ENCODE data around the gene HS3ST3B1. TPM values are rescaled to one million over a fixed set of nuclear protein-coding genes. Genes with fewer than 3 reads are reported as not detected.

HS3ST3B1 gene
- total and polyA plus RNA-seq, 4 experiments from 2014 or later = 6.0 to 40.5 (median 25.6) TPM

DNA sequence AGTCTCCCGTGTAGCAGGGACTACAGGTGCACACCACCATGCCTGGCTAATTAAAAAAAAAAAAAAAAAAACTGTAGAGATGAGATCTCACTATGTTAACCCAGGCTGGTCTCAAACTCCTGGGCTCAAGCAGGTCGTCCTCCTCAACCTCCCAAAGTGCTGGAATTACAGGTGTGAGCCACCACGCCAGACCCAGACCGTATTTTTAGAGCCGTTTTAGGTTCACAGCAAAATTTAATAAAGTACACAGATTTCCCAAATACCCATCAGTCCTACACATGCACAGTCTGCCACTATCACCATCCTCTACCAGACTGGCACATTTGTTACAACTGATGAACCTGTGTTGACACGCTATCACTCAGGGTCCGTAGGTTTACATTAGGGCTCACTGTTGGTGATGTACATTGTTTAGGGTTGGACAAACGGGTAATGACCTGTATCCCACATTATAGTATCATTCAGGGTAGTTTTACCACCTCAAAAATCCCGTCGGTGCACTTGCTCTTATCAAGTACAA lies 10.4 kb downstream of the HS3ST3B1 start:
- no peaks in the 10 kb centered on the region for H3K9me3 ChIP-seq (ENCODE audit: control insufficient read depth in 1 of 2, low read length in 2 of 2)
- H3K4me1 ChIP-seq (ENCODE audit: insufficient read depth, low read length) = peaks cover 68% of the 10 kb centered on the region
- Mint-ChIP-seq H3K27ac (peak overlapping the region in 1 of 7 donors; percentile 84), H3K9me3 (peaks cover 0 to 3% (median 0%) of the 10 kb centered on the region in 8 donors), H3K36me3 (peaks cover 40 to 52% of the 10 kb centered on the region in 2 donors), H3K27me3 (no peaks in the 10 kb centered on the region), H3K4me1 (peaks cover 53 to 87% (median 68%) of the 10 kb centered on the region in 4 donors), H3K4me3 (peak overlapping the region in 1 of 8 donors; percentile 43)
- ChIA-PET POLR2A (ENCODE audit: partially characterized antibody) (no interaction called here), CTCF (ENCODE audit: partially characterized antibody) (no interaction called here)
- H3K27me3 ChIP-seq (ENCODE audit: insufficient read depth, low read length) = no peaks in the 10 kb centered on the region
- no peak overlapping the region for H3K4me3 ChIP-seq (ENCODE audit: low read length in 2 of 2)
- H3K27ac ChIP-seq (ENCODE audit: low read depth, low read length) = no peak overlapping the region
- H3K36me3 ChIP-seq (ENCODE audit: insufficient read depth, low read length) = no peaks in the 10 kb centered on the region
- no peak for DNase-seq
- intact Hi-C loops (cut with micrococcal nuclease) = no loop called here

DNA sequence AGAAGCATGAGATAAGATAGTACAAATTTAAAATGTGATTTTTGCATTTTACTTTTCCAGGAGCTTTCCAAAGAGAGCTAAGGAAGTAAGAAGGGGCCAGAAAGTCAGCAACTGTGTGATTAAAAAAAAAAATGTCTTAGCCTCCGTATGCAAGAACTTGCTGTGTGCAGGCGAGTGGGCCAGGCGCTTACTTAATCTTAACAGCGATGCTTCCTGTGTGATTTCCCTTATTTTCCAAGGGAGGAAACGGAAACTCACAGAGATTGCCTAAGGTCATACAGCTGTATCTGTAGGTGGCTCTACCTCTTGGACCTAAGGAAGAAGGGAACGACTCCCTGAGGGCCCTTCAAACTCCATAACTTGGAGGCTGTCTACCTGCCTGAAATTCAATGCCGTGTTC lies 11.1 kb downstream of the HS3ST3B1 start:
- H3K27me3 ChIP-seq (ENCODE audit: insufficient read depth, low read length) = no peaks in the 10 kb centered on the region
- no peaks in the 10 kb centered on the region for H3K36me3 ChIP-seq (ENCODE audit: insufficient read depth, low read length)
- intact Hi-C loops (cut with micrococcal nuclease) = no loop called here
- no peak overlapping the region for H3K4me3 ChIP-seq (ENCODE audit: low read length in 2 of 2)
- peaks cover 68% of the 10 kb centered on the region for H3K4me1 ChIP-seq (ENCODE audit: insufficient read depth, low read length)
- Mint-ChIP-seq H3K27me3 (no peaks in the 10 kb centered on the region), H3K4me3 (peak overlapping the region in 1 of 8 donors; percentile 50), H3K36me3 (peaks cover 44 to 59% of the 10 kb centered on the region in 2 donors), H3K27ac (peak overlapping the region in 3 of 7 donors; percentile 7 to 84 (median 65)), H3K9me3 (peaks cover 0 to 3% (median 0%) of the 10 kb centered on the region in 8 donors), H3K4me1 (peaks cover 57 to 87% (median 69%) of the 10 kb centered on the region in 4 donors)
- no peak for DNase-seq
- ChIA-PET CTCF (ENCODE audit: partially characterized antibody) (no interaction called here), POLR2A (ENCODE audit: partially characterized antibody) (interaction anchor here (1.4 kb wide), 1 partner anchor 11 kb away, joined by 5 read pairs; the partner anchor contains the start of gene HS3ST3B1)
- H3K9me3 ChIP-seq (ENCODE audit: control insufficient read depth in 1 of 2, low read length in 2 of 2) = no peaks in the 10 kb centered on the region
- H3K27ac ChIP-seq (ENCODE audit: low read depth, low read length) = no peak overlapping the region

DNA sequence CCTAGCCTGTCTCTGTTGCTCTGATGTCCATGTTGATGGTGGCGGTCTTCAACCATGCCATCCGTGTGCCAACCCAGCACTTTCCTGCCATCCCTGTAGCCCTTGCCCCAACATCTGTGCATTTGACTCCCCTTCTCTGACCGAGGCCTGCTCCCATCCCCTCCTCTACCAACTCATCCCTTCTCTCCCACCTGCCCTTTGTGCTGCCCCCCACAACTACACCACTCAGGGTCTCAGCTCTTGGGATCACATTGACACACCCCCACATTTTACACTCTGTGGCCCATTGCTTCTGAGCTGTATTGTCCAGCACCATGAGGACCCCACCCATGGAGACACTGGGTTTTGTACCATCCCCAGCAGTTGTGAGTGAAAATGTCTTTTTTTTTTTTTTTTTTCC lies 11.6 kb downstream of the HS3ST3B1 start:
- DNase-seq = no peak
- POLR2A ChIA-PET (ENCODE audit: partially characterized antibody) = interaction anchor here (1.4 kb wide), 1 partner anchor 12 kb away, joined by 5 read pairs; the partner anchor contains the start of gene HS3ST3B1
- no peak overlapping the region for H3K4me3 ChIP-seq (ENCODE audit: low read length in 2 of 2)
- no peaks in the 10 kb centered on the region for H3K36me3 ChIP-seq (ENCODE audit: insufficient read depth, low read length)
- Mint-ChIP-seq H3K36me3 (peaks cover 44 to 64% of the 10 kb centered on the region in 2 donors), H3K4me3 (peak overlapping the region in 3 of 8 donors; percentile 25 to 48 (median 31)), H3K27me3 (no peaks in the 10 kb centered on the region), H3K27ac (peak overlapping the region in 4 of 7 donors; percentile 41 to 84 (median 73)), H3K9me3 (peaks cover 0 to 6% (median 0%) of the 10 kb centered on the region in 8 donors), H3K4me1 (peaks cover 62 to 91% (median 74%) of the 10 kb centered on the region in 4 donors)
- no peaks in the 10 kb centered on the region for H3K27me3 ChIP-seq (ENCODE audit: insufficient read depth, low read length)
- H3K9me3 ChIP-seq (ENCODE audit: control insufficient read depth in 1 of 2, low read length in 2 of 2) = no peaks in the 10 kb centered on the region
- CTCF ChIA-PET (ENCODE audit: partially characterized antibody) = no interaction called here
- no peak overlapping the region for H3K27ac ChIP-seq (ENCODE audit: low read depth, low read length)
- intact Hi-C loops (cut with micrococcal nuclease) = no loop called here
- peaks cover 68% of the 10 kb centered on the region for H3K4me1 ChIP-seq (ENCODE audit: insufficient read depth, low read length)

DNA sequence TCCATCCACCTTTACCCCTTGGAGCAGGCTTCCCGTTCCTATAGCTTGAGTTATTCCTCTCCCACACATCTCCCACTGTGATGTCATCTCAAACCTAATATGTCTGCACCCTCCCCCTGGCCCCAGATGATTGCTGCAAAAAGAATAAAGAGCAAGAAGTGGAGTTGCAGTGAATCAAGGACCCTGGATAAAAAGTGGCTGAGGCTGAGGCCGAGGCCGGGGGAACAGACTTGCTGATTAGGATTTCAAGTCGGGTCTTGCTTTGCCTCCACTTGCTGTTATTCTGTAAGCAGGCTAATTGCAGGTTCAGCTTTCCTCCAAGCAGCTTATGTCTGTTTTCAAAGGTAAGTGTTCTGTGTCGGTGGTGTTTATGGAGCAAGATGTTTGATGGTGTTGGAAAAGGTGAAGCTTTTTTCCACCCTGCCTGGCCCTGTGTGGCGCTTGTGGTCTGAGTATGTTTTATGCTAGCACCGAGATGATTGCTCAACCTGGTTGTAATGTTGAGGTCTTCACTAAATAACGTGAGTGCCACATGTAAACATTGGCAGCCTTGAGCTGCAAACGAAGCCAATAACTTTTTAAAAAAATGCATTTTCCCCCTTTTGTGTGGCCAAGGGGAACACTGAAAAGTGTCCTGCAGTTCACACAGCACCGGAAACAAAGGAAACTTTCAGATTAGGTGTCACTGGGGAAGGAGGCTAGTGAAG lies 15.4 kb downstream of the HS3ST3B1 start:
- intact Hi-C loops (cut with micrococcal nuclease) = no loop called here
- POLR2A ChIA-PET (ENCODE audit: partially characterized antibody) = interaction anchor here (0.6 to 1.4 kb wide), 2 partner anchors 15 to 726 kb away, joined by 4 to 5 read pairs; partner anchors contain the start of gene HS3ST3B1
- H3K27ac Mint-ChIP-seq = peak overlapping the region; percentile 2 to 79 (median 58)

DNA sequence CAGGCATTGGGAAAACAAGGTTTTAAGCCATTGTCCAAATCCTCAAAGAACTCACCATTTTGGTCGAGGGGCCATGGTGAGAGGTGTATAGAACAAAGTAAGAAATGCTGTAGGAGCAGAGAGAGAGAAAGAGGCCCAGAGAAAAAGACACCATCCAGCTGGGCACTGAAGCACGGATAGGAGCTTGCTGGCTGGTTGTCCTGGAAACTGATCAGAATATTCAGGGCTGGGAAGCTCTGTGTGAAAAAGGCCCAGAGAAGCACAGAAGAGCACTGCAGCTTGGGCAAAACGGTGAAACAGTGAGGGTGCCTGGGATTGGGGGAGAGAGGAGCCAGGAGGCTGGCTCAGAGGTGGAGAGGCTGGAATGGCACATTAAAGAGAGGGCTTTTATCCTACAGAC lies 16.5 kb downstream of the HS3ST3B1 start:
- ChIA-PET POLR2A (ENCODE audit: partially characterized antibody) (interaction anchor here (2.3 kb wide), 1 partner anchor 8 kb away, joined by 7 read pairs; no protein-coding TSS in a partner anchor), CTCF (ENCODE audit: partially characterized antibody) (interaction anchor here (3.7 kb wide), 1 partner anchor 15 kb away, joined by 21 read pairs; the partner anchor contains the start of gene HS3ST3B1)
- peaks cover 43 to 56% of the 10 kb centered on the region in 2 donors for H3K36me3 Mint-ChIP-seq
- no peak for DNase-seq
- H3K27me3 Mint-ChIP-seq = no peaks in the 10 kb centered on the region
- no peaks in the 10 kb centered on the region for H3K9me3 ChIP-seq (ENCODE audit: control insufficient read depth in 1 of 2, low read length in 2 of 2)
- no peaks in the 10 kb centered on the region for H3K36me3 ChIP-seq (ENCODE audit: insufficient read depth, low read length)
- H3K27ac Mint-ChIP-seq = peak overlapping the region; percentile 16 to 85 (median 77)
- peaks cover 72% of the 10 kb centered on the region for H3K4me1 ChIP-seq (ENCODE audit: insufficient read depth, low read length)
- H3K27me3 ChIP-seq (ENCODE audit: insufficient read depth, low read length) = no peaks in the 10 kb centered on the region
- no peak overlapping the region for H3K27ac ChIP-seq (ENCODE audit: low read depth, low read length)
- peaks cover 69 to 94% (median 83%) of the 10 kb centered on the region in 4 donors for H3K4me1 Mint-ChIP-seq
- H3K9me3 Mint-ChIP-seq = peaks cover 0 to 4% (median 0%) of the 10 kb centered on the region in 8 donors
- intact Hi-C loops (cut with micrococcal nuclease) = no loop called here
- peak overlapping the region in 6 of 8 donors; percentile 15 to 70 (median 55) for H3K4me3 Mint-ChIP-seq
- no peak overlapping the region for H3K4me3 ChIP-seq (ENCODE audit: low read length in 2 of 2)

More for the DNA sequence above, 15.4 kb downstream of the HS3ST3B1 start:
- Mint-ChIP-seq H3K4me1 (peaks cover 71 to 94% (median 83%) of the 10 kb centered on the region in 4 donors), H3K36me3 (peaks cover 51 to 60% of the 10 kb centered on the region in 2 donors), H3K27me3 (no peaks in the 10 kb centered on the region), H3K9me3 (peaks cover 0 to 4% (median 0%) of the 10 kb centered on the region in 8 donors), H3K4me3 (peak overlapping the region in 6 of 8 donors; percentile 9 to 70 (median 46))
- no peak for DNase-seq
- H3K36me3 ChIP-seq (ENCODE audit: insufficient read depth, low read length) = no peaks in the 10 kb centered on the region
- H3K27ac ChIP-seq (ENCODE audit: low read depth, low read length) = no peak overlapping the region
- H3K9me3 ChIP-seq (ENCODE audit: control insufficient read depth in 1 of 2, low read length in 2 of 2) = no peaks in the 10 kb centered on the region
- peaks cover 72% of the 10 kb centered on the region for H3K4me1 ChIP-seq (ENCODE audit: insufficient read depth, low read length)
- no peak overlapping the region for H3K4me3 ChIP-seq (ENCODE audit: low read length in 2 of 2)
- H3K27me3 ChIP-seq (ENCODE audit: insufficient read depth, low read length) = no peaks in the 10 kb centered on the region
- CTCF ChIA-PET (ENCODE audit: partially characterized antibody) = interaction anchor here (1.2 to 3.7 kb wide), 2 partner anchors 8 to 14 kb away, joined by 3 to 21 read pairs; partner anchors contain the start of gene HS3ST3B1

DNA sequence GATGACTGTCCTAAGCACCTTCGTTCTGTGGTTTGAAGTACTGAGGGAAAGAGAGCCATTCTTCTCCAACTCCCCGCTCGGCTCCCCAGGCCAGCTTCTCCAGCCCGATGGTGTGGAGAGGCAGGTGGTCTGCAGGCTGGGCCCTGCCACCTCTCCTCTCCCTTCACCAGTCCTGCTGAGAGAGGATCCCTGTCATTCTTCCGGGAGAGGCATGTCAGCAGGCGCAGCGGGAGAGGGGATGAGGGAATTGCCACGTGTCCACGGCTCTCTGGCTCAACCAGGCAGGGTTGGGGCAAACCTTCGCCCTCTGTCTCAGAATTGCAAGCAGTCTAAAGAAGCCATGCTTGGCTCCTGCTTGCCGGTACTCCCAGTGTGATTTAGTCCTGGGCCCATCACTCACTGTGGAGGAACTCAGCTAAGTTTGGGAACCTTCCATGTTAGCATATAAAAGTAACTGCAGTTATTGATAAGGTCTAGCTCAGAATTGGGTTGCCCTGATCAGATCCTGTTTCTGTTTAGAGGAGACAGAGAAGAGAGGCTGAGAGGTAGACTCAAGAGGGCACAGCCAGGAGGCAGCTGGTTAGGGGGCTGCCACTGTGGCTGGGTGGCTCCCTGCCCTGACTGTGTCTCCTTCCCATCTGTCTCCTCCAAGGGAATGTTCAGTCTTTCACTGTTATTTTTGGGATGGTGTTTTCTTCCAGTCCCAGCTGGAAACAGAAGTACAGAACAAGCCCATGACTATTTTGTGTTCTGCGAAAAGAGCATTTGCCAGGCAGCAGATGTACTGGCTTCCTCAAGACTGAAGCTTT lies 17.4 kb downstream of the HS3ST3B1 start:
- peaks cover 75% of the 10 kb centered on the region for H3K4me1 ChIP-seq (ENCODE audit: insufficient read depth, low read length)
- Mint-ChIP-seq H3K36me3 (peaks cover 36 to 51% of the 10 kb centered on the region in 2 donors), H3K4me3 (peak overlapping the region in 7 of 8 donors; percentile 30 to 76 (median 62)), H3K27me3 (no peaks in the 10 kb centered on the region), H3K27ac (peak overlapping the region in 6 of 7 donors; percentile 52 to 86 (median 72)), H3K9me3 (peaks cover 0 to 2% (median 0%) of the 10 kb centered on the region in 8 donors), H3K4me1 (peaks cover 69 to 94% (median 85%) of the 10 kb centered on the region in 4 donors)
- CTCF ChIA-PET (ENCODE audit: partially characterized antibody) = interaction anchor here (0.7 to 3.7 kb wide), 3 partner anchors 9 to 110 kb away, joined by 3 to 21 read pairs (median 3); partner anchors contain the start of gene HS3ST3B1
- H3K27ac ChIP-seq (ENCODE audit: low read depth, low read length) = no peak overlapping the region
- no peak overlapping the region for H3K4me3 ChIP-seq (ENCODE audit: low read length in 2 of 2)
- H3K36me3 ChIP-seq (ENCODE audit: insufficient read depth, low read length) = no peaks in the 10 kb centered on the region
- POLR2A ChIA-PET (ENCODE audit: partially characterized antibody) = interaction anchor here (1.0 to 2.3 kb wide), 4 partner anchors 9 to 110 kb away, joined by 4 to 11 read pairs (median 6); partner anchors contain the start of gene HS3ST3B1
- intact Hi-C loops (cut with micrococcal nuclease) = no loop called here
- DNase-seq = no peak
- no peaks in the 10 kb centered on the region for H3K27me3 ChIP-seq (ENCODE audit: insufficient read depth, low read length)
- H3K9me3 ChIP-seq (ENCODE audit: control insufficient read depth in 1 of 2, low read length in 2 of 2) = no peaks in the 10 kb centered on the region

Data from CD4-positive, alpha-beta memory T cell (primary cell).